SU-DHL-6 (cell line): ENCODE results near the gene PSTPIP1.

Source experiments
- H2AFZ ChIP-seq: fragments of 200-600 bp; sonication (generic); 2 replicates; pipeline ENCODE4 v1.6.1; 2014; ENCODE audit warnings: low read depth, mild to moderate bottlenecking, moderate library complexity, mixed read lengths, antibody characterized with exemption, low read length; ENCODE audit not compliant: severe bottlenecking
- H3F3A ChIP-seq: fragments of 200-600 bp; shearing (Covaris generic); 2 replicates; pipeline ENCODE4 v1.6.0; 2016; ENCODE audit warnings: antibody characterized with exemption, mild to moderate bottlenecking; ENCODE audit not compliant: insufficient read depth
- H3K27ac ChIP-seq: fragments of 200-600 bp; sonication (generic); 2 replicates; pipeline ENCODE4 v1.5.1; 2016; ENCODE audit warnings: low read depth, mild to moderate bottlenecking, low read length, moderate library complexity, mixed read lengths
- H3K27me3 ChIP-seq: fragments of 200-600 bp; sonication (generic), shearing (Covaris generic); 2 replicates; pipeline ENCODE4 v1.6.0; 2014; ENCODE audit warnings: mild to moderate bottlenecking, low read length
- H3K36me3 ChIP-seq: fragments of 200-600 bp; sonication (generic); 2 replicates; pipeline ENCODE4 v1.6.1; 2014; ENCODE audit warnings: mild to moderate bottlenecking, low read length, mixed read lengths
- H3K4me2 ChIP-seq: fragments of 300-600, 200-600 bp; shearing (Covaris generic), sonication (generic); 2 replicates; pipeline ENCODE4 v1.6.0; 2014; ENCODE audit warnings: low read length, low read depth, mild to moderate bottlenecking; ENCODE audit not compliant: poor library complexity, severe bottlenecking
- H3K4me3 ChIP-seq: fragments of 200-600 bp; sonication (generic); 2 replicates; pipeline ENCODE4 v1.5.1; 2014; ENCODE audit warnings: antibody characterized with exemption, low read length, mild to moderate bottlenecking, mixed read lengths; ENCODE audit not compliant: insufficient read depth, poor library complexity, severe bottlenecking
- H3K79me2 ChIP-seq: fragments of 200-600 bp; sonication (generic); 2 replicates; pipeline ENCODE4 v1.6.1; 2014; ENCODE audit warnings: mild to moderate bottlenecking, low read length, moderate library complexity; ENCODE audit not compliant: insufficient read depth
- H3K9ac ChIP-seq: fragments of 200-600 bp; sonication (generic); 2 replicates; pipeline ENCODE4 v1.7.0; 2014; ENCODE audit warnings: mild to moderate bottlenecking, low read length
- H3K9me2 ChIP-seq: fragments of 200-600 bp; sonication (generic); replicated peaks from 2 replicates; pipeline ENCODE4 v1.6.1; 2014; ENCODE audit warnings: low read length; ENCODE audit not compliant: insufficient read depth
- H3K9me3 ChIP-seq: fragments of 200-600 bp; sonication (generic); 2 replicates; pipeline ENCODE4 v1.6.1; 2014; ENCODE audit warnings: low read length, mixed read lengths; ENCODE audit not compliant: insufficient read depth
- H4K20me1 ChIP-seq: fragments of 200-600 bp; sonication (generic); 2 replicates; pipeline ENCODE4 v1.6.1; 2014; ENCODE audit warnings: low read depth, mild to moderate bottlenecking, antibody characterized with exemption, low read length, moderate library complexity, mixed read lengths
- CTCF ChIP-seq: fragments of 200-600 bp; sonication (generic); IDR thresholded peaks from one replicate; pipeline ENCODE4 v1.5.1; 2017; ENCODE audit warnings: antibody characterized with exemption, mild to moderate bottlenecking, low read length, moderate library complexity; ENCODE audit not compliant: insufficient read depth, poor library complexity, severe bottlenecking
- EZH2phosphoT487 ChIP-seq: fragments of 200-600 bp; sonication (generic), shearing (Covaris generic); conservative IDR thresholded peaks from 2 replicates; pipeline ENCODE4 v1.6.1; 2018; ENCODE audit warnings: mild to moderate bottlenecking, antibody characterized with exemption, low read length, moderate library complexity, mixed read lengths

Gene PSTPIP1

GRCh38 chr15:77019521-77020331 lies 24.8 kb downstream of the PSTPIP1 start:
- TF ChIP-seq CTCF (no peak), EZH2phosphoT487 (no peak)
- Histone ChIP-seq H3K9me2 (no peaks in the 10 kb centered on the region), H3K9ac (no peak overlapping the region), H3K4me2 (no peak overlapping the region), H3K9me3 (no peaks in the 10 kb centered on the region), H3K4me3 (no peak overlapping the region), H3K79me2 (no peaks in the 10 kb centered on the region), H3K36me3 (no peaks in the 10 kb centered on the region), H3K27ac (no peak overlapping the region), H3K27me3 (no peaks in the 10 kb centered on the region), H4K20me1 (no peaks in the 10 kb centered on the region), H2AFZ (no peak overlapping the region), H3F3A (no peaks in the 10 kb centered on the region)

GRCh38 chr15:77020348-77021087 lies 25.6 kb downstream of the PSTPIP1 start:
- Histone ChIP-seq H3K27ac (no peak overlapping the region), H3K4me2 (no peak overlapping the region), H3K27me3 (no peaks in the 10 kb centered on the region), H3K9me2 (no peaks in the 10 kb centered on the region), H3K79me2 (no peaks in the 10 kb centered on the region), H2AFZ (no peak overlapping the region), H3F3A (no peaks in the 10 kb centered on the region), H3K9me3 (no peaks in the 10 kb centered on the region), H3K36me3 (no peaks in the 10 kb centered on the region), H3K9ac (no peak overlapping the region), H3K4me3 (no peak overlapping the region), H4K20me1 (no peaks in the 10 kb centered on the region)
- TF ChIP-seq CTCF (no peak), EZH2phosphoT487 (no peak)

GRCh38 chr15:77021088-77021481 lies 26.2 kb downstream of the PSTPIP1 start:
- Histone ChIP-seq H3K9me2 (no peaks in the 10 kb centered on the region), H3K9ac (no peak overlapping the region), H3K4me2 (no peak overlapping the region), H3K27me3 (no peaks in the 10 kb centered on the region), H3K27ac (no peak overlapping the region), H3K79me2 (no peaks in the 10 kb centered on the region), H2AFZ (no peak overlapping the region), H3K4me3 (no peak overlapping the region), H3K36me3 (no peaks in the 10 kb centered on the region), H3F3A (no peaks in the 10 kb centered on the region), H4K20me1 (no peaks in the 10 kb centered on the region), H3K9me3 (no peaks in the 10 kb centered on the region)
- TF ChIP-seq EZH2phosphoT487: no peak

GRCh38 chr15:77021803-77022381 lies 27.0 kb downstream of the PSTPIP1 start:
- Histone ChIP-seq H3K9me2 (no peaks in the 10 kb centered on the region), H2AFZ (no peak overlapping the region), H3F3A (no peaks in the 10 kb centered on the region), H3K79me2 (no peaks in the 10 kb centered on the region), H3K27ac (no peak overlapping the region), H3K9ac (no peak overlapping the region), H3K4me3 (no peak overlapping the region), H3K4me2 (no peak overlapping the region), H3K27me3 (no peaks in the 10 kb centered on the region), H3K36me3 (no peaks in the 10 kb centered on the region), H4K20me1 (no peaks in the 10 kb centered on the region), H3K9me3 (no peaks in the 10 kb centered on the region)
- TF ChIP-seq CTCF (no peak), EZH2phosphoT487 (no peak)
